AG08396 (cell line): ENCODE measurements around the gene ZFYVE26.
A peak's percentile ranks its signal among the peaks of the same experiment; 100 is the strongest.
"Not testable (repeated sequence)": the region's sequence is repeated elsewhere in the genome, so short reads cannot be mapped to it uniquely, and the experiment has no call there.

Experiments used
- DNase-seq: peaks from one replicate; pipeline ENCODE4 v3.0.0; 2012; ENCODE audit warnings: low spot score, mixed read lengths

Gene ZFYVE26

DNA sequence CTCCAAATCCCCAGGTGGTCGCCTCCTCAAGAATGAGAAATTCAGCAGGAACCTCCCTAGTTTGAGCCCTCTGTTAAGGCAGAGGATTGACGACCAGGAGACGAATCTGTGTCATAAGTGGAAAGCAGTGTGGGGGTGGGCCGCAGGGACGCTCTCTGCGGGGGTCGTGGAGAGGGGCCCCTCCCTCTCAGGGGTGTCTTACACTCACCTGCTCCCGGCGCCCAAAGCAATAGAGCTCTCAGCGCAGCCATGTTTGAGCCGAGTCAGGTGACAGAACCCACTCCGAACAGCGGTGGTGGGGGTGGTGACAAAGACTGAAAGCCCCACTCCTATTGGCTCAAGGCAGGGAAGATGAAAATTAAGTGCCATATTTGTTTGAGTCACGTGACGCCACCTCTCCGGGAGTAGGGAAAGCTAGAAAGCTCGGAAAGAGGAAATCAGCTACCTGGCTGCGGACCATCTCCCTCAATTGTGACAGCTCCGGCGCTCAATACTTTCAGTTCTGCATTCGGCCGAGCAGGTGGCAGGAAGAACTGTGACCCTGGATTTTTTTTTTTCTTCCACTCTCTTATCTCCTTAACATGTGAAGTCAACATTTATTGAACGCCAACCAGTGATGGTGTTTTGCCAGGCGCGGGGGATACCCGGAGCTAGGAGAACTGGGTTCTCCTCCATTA is at the start of gene ZFYVE26:
Gene ZFYVE26, minus strand, starts transcription at position 265 of the 677 bp plus-strand sequence. CDS start 627 bp downstream, outside the sequence.
- peak; percentile 92 for DNase-seq

- no peak for DNase-seq
These were observed 46.8 kb upstream of the ZFYVE26 start for GRCh38 chr14:67863223-67863622.

DNA sequence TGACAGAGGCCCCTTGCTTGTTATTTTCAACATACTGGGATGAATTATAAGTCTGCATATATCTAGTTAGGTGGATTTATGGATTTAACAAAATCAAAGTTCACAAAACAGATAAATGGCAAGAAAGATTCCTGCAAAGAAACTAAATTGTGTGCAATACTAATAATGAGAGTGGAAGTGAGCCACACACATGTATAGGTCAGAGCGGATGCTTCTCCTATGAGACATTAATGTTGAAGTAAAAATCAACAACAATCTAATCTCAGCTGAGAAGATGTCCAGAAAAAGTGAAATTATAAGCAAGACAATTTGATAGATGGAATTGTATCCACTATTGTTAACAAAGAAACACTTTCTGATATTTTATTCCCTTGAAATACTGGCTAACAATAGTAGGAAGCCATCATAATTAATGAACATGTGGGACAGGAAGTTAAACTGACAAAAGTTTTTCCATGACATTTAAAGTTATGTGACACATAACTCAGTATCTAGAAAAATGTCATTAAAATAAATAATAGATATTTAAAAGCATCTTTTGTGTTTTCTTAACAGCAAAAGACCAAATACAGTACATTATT is 42.9 kb upstream of the ZFYVE26 start:
- DNase-seq, result no peak

- no peak for DNase-seq
These were observed 41.5 kb upstream of the ZFYVE26 start for GRCh38 chr14:67857778-67858350.

GRCh38 chr14:67856827-67857226 is 40.4 kb upstream of the ZFYVE26 start:
- no peak for DNase-seq

DNA sequence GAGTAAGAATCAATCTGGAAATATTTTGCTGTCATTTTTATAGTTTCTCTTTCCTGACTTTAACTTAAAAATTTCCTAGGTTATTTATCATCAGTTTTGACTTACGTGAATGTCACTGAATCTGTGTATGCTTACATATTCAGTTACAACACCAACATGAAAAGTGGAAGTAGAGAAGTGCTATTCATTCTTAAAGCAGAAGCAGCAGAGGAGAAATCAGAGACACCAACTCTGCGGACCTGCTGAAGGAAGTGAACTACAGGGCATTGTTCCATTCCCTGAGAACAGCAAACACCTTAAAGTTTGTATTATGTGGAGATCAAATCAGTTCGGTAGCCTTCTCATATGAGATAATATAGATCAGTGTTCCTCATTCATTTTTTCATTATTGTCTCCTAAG is 37.3 kb upstream of the ZFYVE26 start:
- DNase-seq, result no peak

GRCh38 chr14:67852926-67853604 is 36.7 kb upstream of the ZFYVE26 start:
- no peak for DNase-seq

- no peak for DNase-seq
These were observed 35.5 kb upstream of the ZFYVE26 start for GRCh38 chr14:67851785-67852410.

DNA sequence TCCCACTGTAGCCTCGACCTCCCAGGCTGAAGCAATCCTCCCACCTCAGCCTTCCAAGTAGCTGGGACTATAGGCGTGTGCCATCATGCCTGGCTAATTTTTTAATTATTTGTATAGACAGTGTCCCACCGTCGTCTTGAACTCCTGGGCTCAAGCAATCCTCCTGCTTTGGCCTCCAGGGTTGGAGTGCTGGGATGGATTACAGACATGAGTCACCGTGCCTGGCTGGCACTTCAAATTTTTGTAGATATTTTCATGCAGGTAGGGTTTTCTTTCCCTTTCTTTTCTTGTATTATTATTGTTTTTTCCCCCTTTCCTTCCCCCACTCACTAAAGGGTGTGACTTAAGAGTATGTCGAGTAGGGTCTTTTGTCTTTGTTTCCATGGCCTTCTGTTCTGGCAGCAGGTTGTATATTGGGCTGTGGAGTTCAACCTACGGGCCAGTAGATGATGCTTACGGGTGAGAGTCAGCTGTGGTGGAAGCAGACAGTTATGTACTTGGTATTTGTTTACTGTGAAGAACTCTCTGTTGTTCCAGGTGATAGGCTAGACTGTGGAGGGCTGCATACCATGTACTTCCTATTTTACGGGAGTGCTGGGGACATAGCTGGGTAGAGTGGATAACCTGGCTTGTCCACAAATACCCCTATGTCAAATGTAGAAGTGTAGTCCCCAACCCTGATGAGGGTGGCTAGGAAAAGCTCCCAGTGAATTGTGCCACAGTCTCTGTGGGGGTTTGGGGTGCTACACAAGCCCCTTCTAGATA is 33.9 kb upstream of the ZFYVE26 start:
- no peak for DNase-seq

DNA sequence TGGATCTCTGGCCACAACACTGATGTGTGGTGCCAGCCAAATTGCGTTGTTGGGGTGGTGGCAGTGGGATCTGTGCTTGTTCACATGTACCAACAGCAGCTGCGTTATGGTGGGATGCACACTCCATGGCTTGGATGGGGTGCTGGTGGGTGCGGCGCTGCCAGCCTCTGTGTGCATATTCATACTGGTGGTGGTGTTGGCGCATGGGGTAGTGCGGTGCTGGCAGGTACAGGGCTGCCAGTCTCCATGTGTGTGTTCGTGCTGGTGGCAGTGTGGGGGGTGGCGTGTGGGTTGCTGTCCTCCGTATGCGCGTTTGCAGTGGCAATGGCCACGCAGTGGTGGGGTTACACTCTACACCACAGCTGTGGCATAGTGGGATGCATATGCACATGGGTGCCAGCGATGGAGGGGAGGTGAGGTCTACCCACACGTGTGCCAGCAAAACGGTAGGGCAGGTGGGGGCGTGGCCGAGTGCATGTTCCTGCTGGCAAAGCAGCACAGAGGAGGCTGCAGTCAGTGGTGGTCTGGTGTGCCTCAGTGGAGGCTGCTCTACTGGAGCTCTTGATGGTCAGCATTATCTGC is 29.7 kb upstream of the ZFYVE26 start:
- no peak for DNase-seq

- no peak for DNase-seq
These were observed 20.7 kb upstream of the ZFYVE26 start for GRCh38 chr14:67837011-67837624.

- DNase-seq, result no peak
These were observed 19.2 kb upstream of the ZFYVE26 start for GRCh38 chr14:67835596-67835995.

DNA sequence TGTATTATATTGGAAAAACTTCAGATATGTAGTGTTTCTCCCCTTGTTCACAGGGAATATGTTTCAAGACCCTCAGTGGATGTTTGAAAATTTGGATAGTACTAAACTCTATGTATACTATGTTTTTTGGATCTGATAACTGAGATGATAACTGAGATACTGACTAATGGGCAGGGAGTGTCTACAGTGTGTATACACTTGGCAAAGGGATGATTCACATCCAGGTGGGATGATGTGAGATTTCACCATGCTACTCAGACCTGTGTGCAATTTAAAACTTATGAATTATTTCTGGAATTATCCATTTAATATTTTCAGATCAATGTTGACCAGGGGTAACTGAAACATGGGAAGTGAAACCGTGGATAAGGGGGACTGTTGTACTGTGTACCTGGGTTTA is 17.0 kb upstream of the ZFYVE26 start:
- no peak for DNase-seq

DNA sequence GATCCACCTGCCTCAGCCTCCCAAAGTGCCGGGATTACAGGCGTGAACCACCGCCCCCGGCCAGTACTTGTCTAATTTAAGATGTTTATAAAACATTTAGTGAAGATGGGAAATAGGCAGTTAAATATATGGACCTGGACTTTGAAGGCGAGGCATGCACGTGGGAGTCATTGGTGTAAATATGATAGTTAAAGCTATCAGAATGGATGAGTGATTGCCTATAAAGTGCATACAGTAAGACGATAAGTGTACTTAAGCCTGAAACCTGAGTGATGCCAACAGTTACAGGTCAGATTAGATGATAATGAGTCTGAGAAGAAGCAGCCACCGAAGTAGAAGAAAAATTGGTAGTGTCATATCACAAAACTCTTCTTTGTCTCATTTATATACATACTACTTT is 14.7 kb upstream of the ZFYVE26 start:
- DNase-seq, result no peak

DNA sequence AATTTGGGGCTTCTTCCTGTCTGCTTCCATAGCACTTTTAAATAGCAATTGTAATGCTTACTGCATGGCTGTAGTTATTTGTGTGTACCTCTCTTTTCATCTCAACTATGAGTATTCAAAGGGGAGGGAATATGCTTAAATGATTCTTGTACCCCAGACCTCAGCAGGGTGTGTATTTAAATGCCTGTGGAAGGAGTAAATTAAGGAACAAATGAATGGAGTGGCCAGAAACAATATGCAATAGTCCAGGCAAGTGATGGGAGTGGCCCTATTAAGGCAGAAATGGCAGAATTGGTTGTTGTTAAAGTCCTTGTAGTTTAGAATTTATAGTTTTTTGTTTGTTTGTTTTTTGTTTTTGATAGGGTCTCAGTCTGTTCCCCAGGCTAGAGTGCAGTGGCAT is 4.7 kb upstream of the ZFYVE26 start:
- no peak for DNase-seq

- DNase-seq, result no peak
These were observed 4.1 kb upstream of the ZFYVE26 start for GRCh38 chr14:67820428-67820971.

DNA sequence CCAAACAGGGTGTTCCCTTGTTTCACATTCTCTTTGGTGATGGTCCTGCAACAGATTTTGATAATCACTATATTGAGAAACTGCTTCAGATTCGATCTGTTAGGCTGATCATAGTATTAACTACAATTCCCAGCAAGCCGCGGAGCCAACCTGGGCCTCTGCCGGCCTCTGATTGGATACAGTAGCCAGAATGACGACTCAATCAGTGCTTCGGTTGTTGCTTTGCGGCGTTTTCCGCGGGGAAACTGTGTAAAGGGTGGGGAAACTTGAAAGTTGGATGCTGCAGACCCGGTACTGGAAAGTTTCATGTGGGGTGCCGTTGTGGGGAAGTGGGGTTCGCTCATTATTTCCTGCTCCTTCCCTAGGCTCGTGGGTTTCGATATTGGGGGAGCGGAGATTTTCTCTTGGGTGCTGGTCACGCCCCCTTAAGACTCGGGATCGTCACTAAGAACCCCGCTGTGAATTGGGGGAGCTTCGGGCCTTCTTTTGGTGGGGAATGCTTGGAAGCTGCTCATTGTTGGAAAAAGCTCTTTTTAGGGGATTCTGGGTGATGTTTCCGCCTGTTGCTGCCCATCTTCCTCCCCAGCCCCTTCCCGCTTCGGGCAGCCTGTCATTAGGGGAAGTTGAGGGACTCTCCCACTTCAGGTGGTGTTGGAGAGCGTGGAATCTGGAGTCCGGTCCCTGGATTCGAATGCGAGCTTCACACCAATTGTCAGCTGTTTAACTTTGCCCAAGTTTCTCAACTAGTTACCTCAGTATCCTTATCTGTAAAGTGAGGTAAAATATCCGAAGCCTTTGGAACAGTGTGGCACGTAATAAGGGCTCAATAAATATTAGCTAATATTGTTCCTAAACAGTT is 3.4 kb upstream of the ZFYVE26 start, which contains the start of gene RAD51B:
Gene RAD51B, plus strand, starts transcription at position 217 of the 859 bp plus-strand sequence.
- peak; percentile 88 for DNase-seq

GRCh38 chr14:67818476-67818875 is 2.1 kb upstream of the ZFYVE26 start:
- not testable (repeated sequence) for DNase-seq

GRCh38 chr14:67817750-67818438 is 1.5 kb upstream of the ZFYVE26 start:
- DNase-seq, result no peak
